Stimulated activated CD4-positive, alpha-beta T cell treated with anti-CD3 and anti-CD28 coated beads, Interleukin-4, amount 100 ng/mL, for 1 hour (primary cell): ENCODE measurements around the gene TBC1D9.

Source experiments
- DNase-seq: peaks from one replicate; pipeline ENCODE4 v3.0.0-alpha.2; 2020

The TBC1D9 gene

DNA sequence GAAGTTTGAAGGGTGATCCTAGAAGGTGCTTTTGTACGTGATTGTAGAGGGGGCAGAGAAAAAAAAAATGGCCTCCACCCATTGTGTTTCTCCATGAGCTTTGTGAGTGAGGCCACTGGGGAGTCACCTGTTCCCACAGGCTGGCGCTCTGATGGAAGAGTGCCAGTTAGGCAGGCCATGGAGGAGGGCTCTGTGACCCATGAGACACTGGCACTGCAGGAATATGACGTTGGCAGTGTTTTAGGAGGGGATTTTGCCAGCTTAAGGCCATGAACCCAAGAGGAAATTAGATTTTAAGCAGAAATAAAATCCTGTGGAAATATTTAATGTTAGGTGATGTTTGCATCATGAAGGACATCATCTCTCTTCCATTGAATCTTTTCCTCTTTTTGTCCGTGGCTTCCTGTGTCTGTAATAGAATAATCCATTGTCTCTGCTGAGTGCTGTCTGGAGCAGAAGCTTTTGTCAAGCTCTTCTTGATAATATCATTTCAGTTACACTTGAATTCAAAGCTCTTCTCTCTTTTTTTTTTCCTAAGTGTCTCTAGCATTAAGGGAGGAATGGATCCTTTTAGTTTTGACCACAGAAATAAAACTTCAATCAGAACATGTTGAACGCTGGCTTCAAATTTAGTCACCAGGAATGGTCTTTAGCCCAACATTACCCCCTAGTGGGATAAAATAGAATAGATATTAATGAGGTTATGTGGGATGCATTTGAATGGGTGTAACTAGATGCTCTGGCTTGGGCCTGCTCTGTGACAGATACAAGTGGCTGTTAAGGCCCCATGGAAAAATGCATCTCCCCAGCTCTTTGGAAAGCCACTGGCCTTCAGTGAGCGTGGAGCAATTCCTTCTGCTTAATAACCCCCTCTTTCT, 146.4 kb downstream of the TBC1D9 start:
- no peak for DNase-seq

DNA sequence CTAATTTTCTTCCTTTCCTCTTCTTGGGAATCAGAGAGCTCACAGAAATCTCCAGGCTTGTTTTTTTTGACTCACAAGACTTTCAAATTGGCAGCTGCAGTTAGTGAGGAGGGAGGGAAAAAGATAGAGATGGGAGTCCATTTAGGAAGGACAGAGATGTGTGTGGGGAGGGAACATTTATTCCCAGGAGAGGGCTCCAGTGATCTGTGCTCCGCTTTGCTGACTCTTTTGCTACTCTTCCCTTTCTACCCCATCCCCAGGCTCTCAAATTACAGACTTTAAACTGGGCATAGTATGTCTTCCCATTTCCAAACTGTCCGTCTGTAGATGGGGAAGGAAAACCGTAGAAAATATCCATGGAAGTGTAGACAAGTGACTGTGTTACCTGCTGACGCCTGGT, 148.3 kb downstream of the TBC1D9 start:
- DNase-seq, result no peak

DNA sequence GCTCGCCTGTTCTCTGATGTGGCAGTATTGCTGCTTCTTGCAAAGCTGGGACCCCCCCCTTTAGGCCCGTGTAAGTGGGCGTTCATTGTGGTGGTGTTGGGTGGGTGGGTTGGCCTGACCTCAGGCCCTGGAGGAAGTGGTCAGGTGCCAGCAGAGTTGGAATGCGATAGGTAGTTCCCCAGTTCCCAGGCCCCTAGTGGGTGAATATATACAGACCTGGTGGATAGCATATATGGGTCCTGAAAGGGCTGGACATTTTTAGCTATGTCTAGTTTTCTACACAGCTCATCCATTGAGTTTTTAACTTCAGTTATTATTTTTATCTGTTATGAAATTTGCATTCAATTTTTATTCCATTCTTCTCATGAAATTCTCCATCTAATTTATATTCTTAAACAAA, 151.6 kb downstream of the TBC1D9 start:
- DNase-seq, result no peak

DNA sequence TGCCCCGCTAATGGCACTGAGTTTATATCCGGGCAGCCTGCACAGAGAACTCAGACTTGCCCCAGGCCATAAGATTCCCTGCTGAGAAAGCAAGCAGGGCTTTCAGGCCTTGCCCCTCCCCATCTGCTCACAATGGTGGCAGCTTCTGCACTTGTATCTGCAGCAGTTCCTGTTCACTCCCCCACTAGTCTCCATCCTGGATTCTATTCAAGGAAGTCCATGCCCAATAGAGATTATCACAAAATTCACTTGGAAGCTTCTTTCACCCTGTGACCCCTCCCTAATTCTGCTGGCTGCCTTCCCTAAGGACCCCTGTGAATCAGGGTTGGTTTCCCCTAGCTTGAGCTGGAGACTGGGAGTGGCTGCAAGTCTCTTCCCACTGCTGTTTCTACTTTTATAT, 152.9 kb downstream of the TBC1D9 start:
- DNase-seq, result no peak

DNA sequence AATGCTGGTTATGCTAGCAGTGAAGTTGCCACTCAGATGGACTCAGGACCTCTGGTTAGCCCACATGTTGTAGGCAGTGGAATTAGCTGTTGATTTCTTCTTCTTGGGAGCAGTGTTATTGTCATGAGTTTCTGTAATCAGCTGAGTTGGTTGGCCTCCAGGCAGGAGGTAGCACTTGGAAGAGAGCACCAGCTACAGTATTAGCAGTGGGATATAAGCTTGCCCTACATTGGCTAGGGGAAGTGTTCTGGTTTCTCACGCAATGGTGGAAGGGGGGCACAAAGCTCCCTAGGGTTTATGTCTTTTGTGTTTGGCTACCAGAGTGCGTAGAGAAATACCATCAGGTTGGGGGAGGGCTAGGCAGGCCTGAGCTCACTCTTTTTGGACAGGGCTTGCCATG, 153.5 kb downstream of the TBC1D9 start:
- DNase-seq, result no peak

DNA sequence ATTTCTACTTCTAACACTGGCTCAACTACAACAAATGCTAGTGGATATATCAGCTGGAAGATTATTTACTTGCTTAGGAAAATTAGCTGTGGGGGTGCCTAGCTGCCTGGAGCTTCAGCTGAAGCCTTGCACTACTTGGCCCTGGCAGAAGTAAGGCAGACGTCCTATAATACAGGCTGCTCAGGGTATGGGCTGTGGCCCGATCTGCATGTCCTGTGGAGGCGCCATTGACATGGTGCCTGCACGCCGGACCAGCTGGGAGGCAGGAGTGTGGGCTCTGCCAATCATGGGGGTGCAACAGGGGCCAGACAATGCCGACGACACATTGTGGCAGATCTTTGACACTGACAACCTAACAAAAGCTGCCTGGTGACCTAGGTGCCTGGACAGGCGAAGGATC, 155.8 kb downstream of the TBC1D9 start:
- DNase-seq, result no peak

DNA sequence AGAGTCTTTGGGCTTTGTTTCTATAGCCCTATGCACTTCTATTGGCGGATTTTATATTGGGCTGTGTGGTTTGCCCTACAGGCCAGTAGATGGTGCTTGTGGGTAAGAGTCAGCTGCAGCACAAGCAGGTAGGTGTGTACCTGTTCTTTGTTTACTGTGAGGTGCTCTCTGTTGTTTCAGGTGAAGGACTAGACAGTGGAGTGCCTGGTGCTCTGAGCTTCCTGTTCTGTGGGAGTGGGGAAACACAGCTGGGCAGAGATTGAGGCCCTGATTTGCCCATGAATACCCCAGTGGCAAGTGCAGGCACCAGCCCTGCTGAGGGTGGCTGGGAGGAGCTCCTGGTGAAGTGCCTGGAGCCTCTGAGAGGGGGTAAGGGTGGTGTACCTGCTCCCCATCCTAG, 161.1 kb downstream of the TBC1D9 start:
- DNase-seq, result no peak

DNA sequence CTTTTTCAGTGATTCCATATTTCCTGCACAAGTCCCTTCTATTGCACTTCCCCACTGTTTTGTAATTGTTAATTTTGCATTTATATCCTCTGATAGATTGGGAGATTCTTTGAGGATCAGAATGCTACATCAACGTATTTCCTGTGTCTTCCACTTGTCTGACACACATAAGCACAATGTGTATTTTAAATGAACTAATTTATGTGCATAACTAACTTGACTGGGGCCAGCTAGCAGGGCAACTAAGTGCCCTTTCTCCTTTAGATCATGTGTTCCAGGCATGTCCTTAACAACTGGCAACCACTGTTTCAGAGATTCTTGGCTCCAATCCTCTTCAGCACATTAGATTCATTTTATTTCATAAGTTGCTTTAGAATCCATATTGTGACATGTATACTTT, 171.7 kb downstream of the TBC1D9 start:
- no peak for DNase-seq

DNA sequence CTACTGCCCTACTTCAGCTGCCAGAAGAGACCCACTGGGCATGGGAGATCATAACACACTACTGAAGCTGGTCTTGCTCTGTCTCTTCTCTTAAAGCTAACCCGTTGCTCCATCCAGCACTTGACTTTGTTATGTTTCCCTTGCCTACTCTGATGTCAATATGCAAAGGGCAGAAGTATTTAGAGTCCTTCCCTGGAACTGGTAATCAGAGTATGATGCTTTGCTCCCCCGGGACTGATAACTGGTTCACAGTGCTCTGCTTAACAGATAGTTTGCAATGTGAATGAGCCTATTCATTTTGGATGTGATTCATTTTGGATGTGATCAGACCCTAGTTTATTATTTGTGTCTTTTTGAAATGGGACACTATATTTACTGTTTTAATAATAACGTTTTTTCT, 175.1 kb downstream of the TBC1D9 start:
- DNase-seq, result no peak

DNA sequence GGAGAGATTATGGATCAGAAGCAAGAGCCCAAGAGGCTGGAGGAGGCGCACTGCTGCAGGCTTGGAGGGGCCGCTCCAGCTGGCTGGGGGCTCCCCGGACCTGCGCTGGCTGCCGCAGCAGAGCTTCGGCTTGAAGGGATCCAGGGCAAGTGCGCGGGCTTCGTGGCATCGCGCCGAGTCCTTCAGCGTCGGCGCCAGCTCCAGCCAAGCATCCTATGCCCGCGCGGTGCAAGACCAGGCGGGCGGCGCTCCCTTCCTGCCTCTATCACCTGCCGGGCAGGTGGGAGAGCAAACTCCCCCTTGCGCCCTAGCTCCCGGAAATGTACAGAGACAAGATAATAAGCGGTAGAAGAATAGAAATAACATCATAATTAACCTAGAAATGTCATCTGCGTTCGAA, 176.9 kb downstream of the TBC1D9 start:
- DNase-seq, result no peak

DNA sequence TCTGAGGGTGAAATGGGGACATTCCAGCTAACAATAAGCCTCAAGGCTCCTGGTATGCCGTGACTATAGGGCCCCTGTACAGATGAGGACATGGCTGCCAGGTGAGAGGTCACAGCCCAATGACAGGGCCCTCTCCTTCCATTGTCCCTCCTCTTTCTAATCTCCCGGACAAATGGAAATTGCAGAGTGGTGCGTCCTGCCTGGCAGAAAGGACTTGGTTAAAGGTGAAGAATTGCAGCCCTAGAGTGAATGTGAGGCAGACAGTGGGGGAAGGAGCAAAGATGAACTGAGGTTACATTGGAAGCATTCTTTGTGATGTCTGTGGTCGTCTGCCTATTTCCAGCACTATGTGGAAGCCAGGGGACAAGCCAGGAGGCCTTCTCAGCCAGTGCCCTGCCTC, 180.7 kb downstream of the TBC1D9 start:
- no peak for DNase-seq

DNA sequence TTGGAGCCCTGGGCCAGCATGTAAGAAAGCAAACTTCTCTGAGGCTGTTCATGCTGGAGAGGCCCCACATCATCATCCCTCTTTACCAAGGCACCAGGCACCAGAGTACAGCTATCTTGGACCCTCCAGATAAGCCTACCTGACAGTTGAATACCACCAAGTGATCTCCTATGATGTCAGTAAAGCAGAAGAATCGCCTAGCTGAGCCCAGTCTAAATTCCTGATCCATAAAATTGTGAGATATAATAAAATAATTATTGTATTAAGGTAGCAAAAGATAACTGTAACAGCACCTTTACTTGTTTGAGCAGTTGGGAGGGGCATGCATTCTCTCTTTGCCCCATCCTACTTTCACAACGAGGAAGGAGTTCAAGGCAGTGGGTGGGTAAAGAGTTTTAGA, 184.6 kb downstream of the TBC1D9 start:
- no peak for DNase-seq
